Karpas-422 (cell line): ENCODE data around the gene RAG2. TPM values are rescaled to one million over a fixed set of nuclear protein-coding genes. Genes with fewer than 3 reads are reported as not detected.

Source experiments
- DNase-seq: peaks from one replicate; pipeline ENCODE4 v3.0.0-alpha.2; 2015
- H2AFZ ChIP-seq: fragments of 200-600 bp; sonication (generic); 2 replicates; pipeline ENCODE4 v1.6.1; 2014; ENCODE audit warnings: antibody characterized with exemption, low read length, mixed read lengths
- H3K27ac ChIP-seq: fragments of 200-600 bp; sonication (generic); 2 replicates; pipeline ENCODE4 v1.5.1; 2014; ENCODE audit warnings: mild to moderate bottlenecking, low read length, moderate library complexity
- H3K27me3 ChIP-seq: fragments of 200-600 bp; sonication (generic); 2 replicates; pipeline ENCODE4 v1.6.1; 2014; ENCODE audit warnings: low read length, mixed read lengths
- H3K36me3 ChIP-seq: fragments of 200-600 bp; sonication (generic); 2 replicates; pipeline ENCODE4 v1.6.1; 2014; ENCODE audit warnings: low read length, mixed read lengths; ENCODE audit not compliant: insufficient read depth
- H3K4me1 ChIP-seq: fragments of 200-600 bp; sonication (generic); 2 replicates; pipeline ENCODE4 v1.6.1; 2014; ENCODE audit warnings: mild to moderate bottlenecking, low read length, mixed read lengths
- H3K4me2 ChIP-seq: fragments of 200-600 bp; sonication (generic); 2 replicates; pipeline ENCODE4 v1.6.1; 2014; ENCODE audit warnings: low read length, low read depth, mild to moderate bottlenecking; ENCODE audit not compliant: poor library complexity, severe bottlenecking
- H3K4me3 ChIP-seq: fragments of 200-600 bp; sonication (generic); 2 replicates; pipeline ENCODE4 v1.5.1; 2014; ENCODE audit warnings: mild to moderate bottlenecking, antibody characterized with exemption, low read length, mixed read lengths
- H3K79me2 ChIP-seq: fragments of 200-600 bp; sonication (generic); 2 replicates; pipeline ENCODE4 v1.6.1; 2014; ENCODE audit warnings: mild to moderate bottlenecking, low read length, mixed read lengths
- H3K9ac ChIP-seq: fragments of 200-600 bp; sonication (generic); 2 replicates; pipeline ENCODE4 v1.6.0; 2014; ENCODE audit warnings: low read length
- H3K9me2 ChIP-seq: fragments of 200-600 bp; sonication (generic), shearing (Covaris generic); replicated peaks from 2 replicates; pipeline ENCODE4 v1.6.0; 2014; ENCODE audit warnings: mild to moderate bottlenecking, low read length, moderate library complexity; ENCODE audit not compliant: insufficient read depth
- H3K9me3 ChIP-seq: fragments of 300-700, 200-600 bp; sonication (generic); 2 replicates; pipeline ENCODE4 v1.6.1; 2014; ENCODE audit warnings: low read length, mixed read lengths
- H4K20me1 ChIP-seq: fragments of 200-600 bp; sonication (generic); 2 replicates; pipeline ENCODE4 v1.6.1; 2014; ENCODE audit warnings: mild to moderate bottlenecking, antibody characterized with exemption, low read length, low read depth; ENCODE audit not compliant: insufficient read depth
- total RNA-seq: library from RNA; depleted of rRNA; stranded (reverse); fragments of >200 nt; shearing (Covaris generic); gene quantifications from 2 replicates; pipeline ENCODE4 v1.2.3, GENCODE V29; 2014; ENCODE audit warnings: low replicate concordance

RAG2 gene
- total RNA-seq, 1 experiment from 2014 or later: not detected

DNA sequence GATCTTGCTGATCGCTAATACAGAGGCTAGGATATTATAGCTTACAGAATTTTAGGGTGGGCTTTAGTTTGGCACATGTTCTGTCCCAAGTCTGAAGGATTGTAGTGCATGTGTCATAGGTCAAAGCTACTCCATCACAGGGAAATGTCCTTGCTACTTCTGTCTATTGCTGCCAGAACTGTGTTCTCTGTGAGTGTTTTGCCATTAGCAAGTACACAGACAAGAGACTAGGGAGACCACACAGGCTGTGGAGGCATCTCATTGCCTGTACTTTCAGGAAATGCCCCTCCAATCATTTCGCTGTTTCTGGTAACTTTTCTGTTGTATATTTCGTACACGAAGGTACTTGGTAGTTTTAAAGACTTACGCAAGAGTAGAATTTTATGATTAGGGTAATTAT, 25.5 kb upstream of the RAG2 start:
- Histone ChIP-seq H3K36me3 (no peaks in the 10 kb centered on the region), H3K27ac (no peak overlapping the region), H3K9me2 (no peaks in the 10 kb centered on the region), H3K4me2 (no peak overlapping the region), H4K20me1 (no peaks in the 10 kb centered on the region), H2AFZ (no peak overlapping the region), H3K27me3 (no peaks in the 10 kb centered on the region), H3K79me2 (no peaks in the 10 kb centered on the region), H3K9me3 (no peaks in the 10 kb centered on the region), H3K4me1 (peaks cover 18% of the 10 kb centered on the region), H3K9ac (no peak overlapping the region), H3K4me3 (no peak overlapping the region)
- DNase-seq: no peak

GRCh38 chr11:36622431-36623136, 24.5 kb upstream of the RAG2 start:
- Histone ChIP-seq H4K20me1 (no peaks in the 10 kb centered on the region), H3K36me3 (no peaks in the 10 kb centered on the region), H3K4me1 (peaks cover 27% of the 10 kb centered on the region), H3K4me2 (no peak overlapping the region), H3K79me2 (no peaks in the 10 kb centered on the region), H3K9me3 (no peaks in the 10 kb centered on the region), H3K27me3 (no peaks in the 10 kb centered on the region), H2AFZ (no peak overlapping the region), H3K4me3 (no peak overlapping the region), H3K9ac (no peak overlapping the region), H3K9me2 (no peaks in the 10 kb centered on the region), H3K27ac (no peak overlapping the region)
- DNase-seq: peak; percentile 70

GRCh38 chr11:36620246-36620645, 22.2 kb upstream of the RAG2 start:
- Histone ChIP-seq H3K9ac (no peak overlapping the region), H3K4me1 (peaks cover 30% of the 10 kb centered on the region), H4K20me1 (no peaks in the 10 kb centered on the region), H2AFZ (no peak overlapping the region), H3K36me3 (no peaks in the 10 kb centered on the region), H3K27me3 (no peaks in the 10 kb centered on the region), H3K9me3 (no peaks in the 10 kb centered on the region), H3K4me2 (no peak overlapping the region), H3K4me3 (no peak overlapping the region), H3K27ac (no peak overlapping the region), H3K79me2 (no peaks in the 10 kb centered on the region), H3K9me2 (no peaks in the 10 kb centered on the region)
- DNase-seq: no peak

DNA sequence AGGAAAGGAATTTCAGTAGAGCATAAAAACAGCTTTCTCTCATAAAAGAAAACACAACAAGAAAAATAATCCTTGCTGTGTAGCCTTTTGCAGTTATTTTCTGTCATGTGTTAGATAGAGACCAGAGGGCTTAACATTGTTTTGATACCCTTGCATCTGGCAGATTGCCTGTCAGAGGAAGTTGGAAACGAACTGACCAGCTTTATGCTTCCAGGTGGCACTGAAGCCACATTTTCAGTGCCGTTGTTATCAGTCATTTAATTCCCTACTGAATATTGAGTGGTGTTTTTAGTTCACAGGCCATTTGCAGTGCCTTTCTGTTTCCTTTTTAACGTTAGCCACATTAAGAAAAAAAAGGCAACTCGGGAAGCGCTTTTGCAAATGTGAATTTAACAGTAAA, 21.5 kb upstream of the RAG2 start:
- H3K4me2 ChIP-seq: peak overlapping the region; percentile 28
- no peak overlapping the region for H3K9ac ChIP-seq
- H3K4me1 ChIP-seq: peaks cover 30% of the 10 kb centered on the region
- no peaks in the 10 kb centered on the region for H3K27me3 ChIP-seq
- H4K20me1 ChIP-seq: no peaks in the 10 kb centered on the region
- H3K36me3 ChIP-seq: no peaks in the 10 kb centered on the region
- no peak for DNase-seq
- no peaks in the 10 kb centered on the region for H3K9me3 ChIP-seq
- H3K4me3 ChIP-seq: no peak overlapping the region
- no peak overlapping the region for H3K27ac ChIP-seq
- no peak overlapping the region for H2AFZ ChIP-seq
- H3K79me2 ChIP-seq: no peaks in the 10 kb centered on the region
- no peaks in the 10 kb centered on the region for H3K9me2 ChIP-seq

DNA sequence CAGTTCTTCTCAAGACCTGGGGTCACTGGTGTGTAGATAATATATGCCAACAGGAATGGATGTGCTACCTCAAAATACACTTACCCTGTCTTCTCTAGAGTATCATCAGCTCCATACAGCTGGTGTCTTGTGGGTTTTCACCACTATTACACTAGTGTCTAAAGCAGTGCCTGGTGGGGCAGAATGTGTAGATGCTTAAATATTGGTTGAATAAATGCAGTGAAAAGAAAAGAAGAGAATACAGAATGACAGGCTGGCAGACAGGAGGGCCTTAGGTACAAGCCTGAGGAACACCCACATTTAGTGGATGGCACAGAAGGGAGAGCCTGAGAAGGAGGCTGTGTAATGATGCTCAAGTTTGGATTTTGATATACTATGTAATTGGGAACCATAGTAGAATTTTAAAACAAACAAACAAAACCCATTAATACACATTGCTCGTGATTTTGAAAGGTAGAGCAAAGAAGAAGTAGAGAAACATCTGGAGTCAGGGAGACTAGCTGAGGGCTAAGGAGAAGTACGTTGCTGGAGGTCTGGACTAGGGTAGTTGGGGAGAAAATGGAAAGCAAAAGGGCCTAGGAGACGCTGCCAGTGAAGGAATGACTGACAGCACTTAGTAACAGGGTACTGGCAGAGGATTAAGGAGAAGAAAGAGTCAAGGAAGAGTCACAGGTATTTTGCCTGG, 20.5 kb upstream of the RAG2 start:
- H3K4me2 ChIP-seq: no peak overlapping the region
- H3K9ac ChIP-seq: no peak overlapping the region
- peaks cover 30% of the 10 kb centered on the region for H3K4me1 ChIP-seq
- no peak overlapping the region for H3K27ac ChIP-seq
- no peaks in the 10 kb centered on the region for H3K9me3 ChIP-seq
- no peaks in the 10 kb centered on the region for H4K20me1 ChIP-seq
- H2AFZ ChIP-seq: no peak overlapping the region
- H3K27me3 ChIP-seq: no peaks in the 10 kb centered on the region
- DNase-seq: no peak
- no peaks in the 10 kb centered on the region for H3K9me2 ChIP-seq
- H3K36me3 ChIP-seq: no peaks in the 10 kb centered on the region
- no peaks in the 10 kb centered on the region for H3K79me2 ChIP-seq
- H3K4me3 ChIP-seq: no peak overlapping the region

- no peaks in the 10 kb centered on the region for H3K36me3 ChIP-seq
- H3K4me3 ChIP-seq: no peak overlapping the region
Measured at GRCh38 chr11:36617543-36618362, 19.7 kb upstream of the RAG2 start.

DNA sequence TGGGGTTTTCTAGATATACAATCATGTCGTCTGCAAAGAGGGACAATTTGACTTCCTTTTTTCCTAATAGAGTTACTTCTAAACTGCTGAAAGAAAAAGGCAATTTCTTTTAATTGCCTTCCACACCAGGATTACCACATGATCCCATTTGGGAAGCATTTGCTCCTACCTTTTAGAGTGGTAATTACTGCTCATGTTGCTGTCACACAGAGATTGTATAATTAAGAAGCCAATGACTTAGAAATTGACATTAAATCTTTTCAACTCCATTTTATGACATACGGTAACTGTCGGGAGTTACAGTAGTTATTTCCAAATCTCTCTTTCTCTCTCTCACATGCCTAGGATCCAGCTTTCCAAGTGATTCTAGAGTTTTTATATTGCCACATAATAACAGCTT, 17.8 kb upstream of the RAG2 start:
- peaks cover 30% of the 10 kb centered on the region for H3K4me1 ChIP-seq
- no peak for DNase-seq
- H4K20me1 ChIP-seq: no peaks in the 10 kb centered on the region
- no peak overlapping the region for H3K4me3 ChIP-seq
- no peak overlapping the region for H3K9ac ChIP-seq
- no peaks in the 10 kb centered on the region for H3K9me3 ChIP-seq
- H3K36me3 ChIP-seq: no peaks in the 10 kb centered on the region
- no peak overlapping the region for H2AFZ ChIP-seq
- no peaks in the 10 kb centered on the region for H3K27me3 ChIP-seq
- no peak overlapping the region for H3K27ac ChIP-seq
- H3K9me2 ChIP-seq: no peaks in the 10 kb centered on the region
- H3K4me2 ChIP-seq: no peak overlapping the region
- H3K79me2 ChIP-seq: no peaks in the 10 kb centered on the region

More at GRCh38 chr11:36617543-36618362, 19.7 kb upstream of the RAG2 start:
- H2AFZ ChIP-seq: no peak overlapping the region
- no peak overlapping the region for H3K27ac ChIP-seq
- no peak for DNase-seq
- no peaks in the 10 kb centered on the region for H4K20me1 ChIP-seq
- H3K27me3 ChIP-seq: no peaks in the 10 kb centered on the region
- no peak overlapping the region for H3K4me2 ChIP-seq
- H3K9ac ChIP-seq: no peak overlapping the region
- H3K9me3 ChIP-seq: no peaks in the 10 kb centered on the region
- H3K79me2 ChIP-seq: no peaks in the 10 kb centered on the region
- peaks cover 30% of the 10 kb centered on the region for H3K4me1 ChIP-seq
- no peaks in the 10 kb centered on the region for H3K9me2 ChIP-seq

DNA sequence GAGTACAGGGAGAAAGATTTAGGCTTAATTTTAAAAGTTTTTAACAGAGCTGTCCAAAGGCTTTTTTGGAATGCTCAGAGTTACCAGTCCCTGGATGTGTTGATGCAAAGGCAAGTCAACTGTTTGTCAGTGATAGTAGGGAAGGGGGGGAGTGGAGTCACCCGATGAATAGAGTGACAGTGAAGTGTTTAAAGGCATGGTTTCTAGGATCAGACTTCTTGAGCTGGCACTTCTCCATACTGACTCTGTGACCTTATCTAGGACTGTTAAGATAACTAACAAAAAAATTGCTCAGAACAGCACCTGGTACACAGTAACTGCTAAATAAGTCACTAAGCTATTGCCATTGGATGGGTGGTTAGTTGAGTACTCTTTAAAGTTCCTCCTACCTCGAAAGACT, 11.3 kb upstream of the RAG2 start:
- Histone ChIP-seq H3K27me3 (no peaks in the 10 kb centered on the region), H3K4me1 (peaks cover 7% of the 10 kb centered on the region), H3K9me2 (no peaks in the 10 kb centered on the region), H4K20me1 (0 out of 2 replicates have a peak, but pooled peaks cover 2% of the 10 kb centered on the region), H3K4me2 (no peak overlapping the region), H3K27ac (no peak overlapping the region), H3K9ac (no peak overlapping the region), H3K9me3 (no peaks in the 10 kb centered on the region), H3K79me2 (no peaks in the 10 kb centered on the region), H2AFZ (no peak overlapping the region), H3K36me3 (no peaks in the 10 kb centered on the region), H3K4me3 (no peak overlapping the region)
- DNase-seq: no peak
